ENCODE data around the gene ATP6AP1.

The ATP6AP1 gene

DNA sequence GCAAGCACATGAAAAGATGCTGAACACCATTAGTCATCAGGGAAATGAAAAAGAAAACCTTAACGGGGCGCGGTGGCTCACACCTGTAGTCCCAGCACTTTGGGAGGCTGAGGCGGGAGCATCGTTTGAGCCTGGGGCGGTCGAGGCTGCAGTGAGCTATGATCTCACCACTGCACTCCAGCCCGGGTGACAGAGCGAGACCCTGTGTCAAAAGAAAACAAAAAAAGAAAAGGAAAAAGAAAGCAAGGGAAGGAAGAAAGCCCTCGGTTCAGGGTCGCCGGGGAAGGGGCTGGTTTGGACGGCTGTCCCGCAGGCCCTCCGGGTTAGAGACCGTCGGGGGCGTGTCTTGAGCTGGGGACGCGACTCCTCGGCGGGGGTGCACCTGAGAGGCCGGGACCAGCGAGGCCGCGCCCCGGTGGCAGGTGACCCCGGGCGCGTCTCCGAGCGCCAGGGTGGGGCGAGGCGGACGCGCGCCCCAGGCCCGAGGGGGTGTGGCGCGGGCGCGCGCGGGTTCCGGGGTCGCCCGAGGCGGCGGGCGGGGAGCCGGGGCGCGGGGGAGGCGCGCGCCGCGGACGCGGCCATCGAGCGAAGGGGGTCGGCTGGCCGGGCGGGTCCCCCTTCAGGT is 29.1 kb downstream of the ATP6AP1 start (continued):
- TF ChIP-seq ZBTB21 (tag by site-specific recombination; IDR thresholded peaks at IDR 0.05) (0 out of 2 replicates have a peak, but pooled peaks have one; percentile 27), ZBTB20 (tag by site-specific recombination; IDR thresholded peaks at IDR 0.05) (peak; percentile 17; the same call in 1 of the 2 replicates), PRDM1 (tag by site-specific recombination; IDR thresholded peaks at IDR 0.05) (peak; percentile 95), ZNF747 (tag by site-specific recombination; IDR thresholded peaks at IDR 0.05) (no peak), KLF7 (tag by site-specific recombination; IDR thresholded peaks at IDR 0.05; ENCODE audit: borderline replicate concordance) (peak; percentile 34; the same call in 1 of the 2 replicates), ZFP69B (tag by site-specific recombination; IDR thresholded peaks at IDR 0.05) (0 out of 2 replicates have a peak, but pooled peaks have one; percentile 22), ZEB2 (tag by site-specific recombination; IDR thresholded peaks at IDR 0.05) (0 out of 2 replicates have a peak, but pooled peaks have one; percentile 65), HOXA7 (CRISPR knock-in tag; IDR thresholded peaks at IDR 0.05; ENCODE audit: borderline replicate concordance) (no peak), ZNF600 (tag by site-specific recombination; IDR thresholded peaks at IDR 0.05) (peak; percentile 68), ZNF610 (tag by site-specific recombination; IDR thresholded peaks at IDR 0.05; ENCODE audit: borderline replicate concordance) (no peak), KLF10 (tag by site-specific recombination; IDR thresholded peaks at IDR 0.05) (peak; percentile 51; the same call in 1 of the 2 replicates), ZNF571 (tag by site-specific recombination; IDR thresholded peaks at IDR 0.05) (no peak), ZNF785 (tag by site-specific recombination; IDR thresholded peaks at IDR 0.05) (no peak), ZBTB17 (tag by site-specific recombination; IDR thresholded peaks at IDR 0.05) (peak; percentile 40)

DNA sequence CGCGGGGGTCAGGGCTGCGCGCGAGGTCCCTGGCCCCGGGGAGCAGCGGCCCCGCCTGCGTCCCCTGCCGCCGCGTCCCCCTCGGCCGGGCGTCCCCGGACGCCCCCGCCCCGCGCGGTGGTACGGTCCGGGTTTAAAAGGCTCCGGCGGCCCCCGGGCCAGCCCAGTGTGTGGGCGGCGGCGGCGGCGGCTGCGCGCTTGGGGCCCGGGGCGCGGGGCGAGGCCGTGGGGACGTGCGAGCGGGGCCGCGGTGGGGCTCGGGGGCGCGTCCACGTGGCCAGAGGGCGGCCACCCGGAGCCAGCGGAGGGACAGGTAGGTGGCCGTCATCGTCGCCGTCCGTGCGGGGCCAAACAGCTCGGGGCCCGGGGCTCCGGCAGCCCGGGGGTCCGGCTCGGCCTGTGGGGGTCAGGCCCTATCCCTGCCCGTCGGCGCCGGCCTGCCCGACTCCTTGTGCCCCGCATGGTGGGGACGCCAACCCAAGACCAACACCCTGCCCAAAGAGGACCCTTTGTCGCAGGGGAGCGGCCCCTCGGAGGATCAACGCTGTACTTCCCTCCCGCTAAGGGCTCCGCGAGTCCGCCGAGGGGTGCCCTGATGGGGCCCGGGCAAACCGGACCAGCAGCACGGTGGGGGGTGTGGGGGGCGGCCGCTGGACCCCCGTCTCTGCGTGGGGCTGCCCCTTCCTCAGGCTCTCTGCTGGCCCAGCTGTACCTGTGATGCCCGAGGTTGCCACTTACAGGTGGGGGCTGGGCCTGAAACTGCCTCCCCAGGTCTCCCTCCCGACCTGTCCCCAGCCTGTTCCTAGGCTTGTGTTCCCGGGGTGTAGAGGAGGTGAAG is 29.9 kb downstream of the ATP6AP1 start, which contains the start of gene PLXNA3:
TSS of gene PLXNA3 (plus strand) at position 166 of the 838 bp plus-strand sequence. CDS start 1,903 bp downstream, outside the sequence.
- ChIA-PET POLR2A (interaction anchor here (0.6 to 2.8 kb wide), 16 partner anchors 13 to 88 kb away, joined by 3 to 15 read pairs (median 4); partner anchors contain the start of genes LAGE3, RPL10, SLC10A3 and UBL4A), CTCF (no interaction called here)
- peak within 1 kb of the TSS; percentile 75 for H3K27ac ChIP-seq (ENCODE audit: extremely low read depth, low read depth, low read length)
- peak; percentile 80; the same call in 1 of the 2 replicates for TF ChIP-seq SCRT1 (tag by site-specific recombination; IDR thresholded peaks at IDR 0.05; ENCODE audit: borderline replicate concordance)
- TF ChIP-seq ZNF544 (tag by site-specific recombination; IDR thresholded peaks at IDR 0.05): no peak
- TF ChIP-seq ZNF48 (tag by site-specific recombination; IDR thresholded peaks at IDR 0.05): no peak
- TF ChIP-seq ZBTB48 (tag by site-specific recombination; IDR thresholded peaks at IDR 0.05): peak; percentile 61; the same call in 1 of the 2 replicates
- TF ChIP-seq ZNF585B (tag by site-specific recombination; IDR thresholded peaks at IDR 0.05): no peak
- no peak for TF ChIP-seq SP2 (tag by site-specific recombination; IDR thresholded peaks at IDR 0.05)
- no peak for TF ChIP-seq PBX3 (CRISPR knock-in tag; IDR thresholded peaks at IDR 0.05)
- no peak for TF ChIP-seq ZNF362 (tag by site-specific recombination; IDR thresholded peaks at IDR 0.05)
- TF ChIP-seq ZNF629 (tag by site-specific recombination; IDR thresholded peaks at IDR 0.05): no peak
- no peak for TF ChIP-seq ZNF311 (tag by site-specific recombination; IDR thresholded peaks at IDR 0.05; ENCODE audit: borderline replicate concordance)
- no peak for TF ChIP-seq SETDB1 (IDR thresholded peaks at IDR 0.05; ENCODE audit: insufficient read length, low read length)
- TF ChIP-seq ZFP41 (tag by site-specific recombination; IDR thresholded peaks at IDR 0.05; ENCODE audit: borderline replicate concordance): no peak
- no peak for TF ChIP-seq ZSCAN4 (tag by site-specific recombination; IDR thresholded peaks at IDR 0.05)
- TF ChIP-seq, protein P1, sequence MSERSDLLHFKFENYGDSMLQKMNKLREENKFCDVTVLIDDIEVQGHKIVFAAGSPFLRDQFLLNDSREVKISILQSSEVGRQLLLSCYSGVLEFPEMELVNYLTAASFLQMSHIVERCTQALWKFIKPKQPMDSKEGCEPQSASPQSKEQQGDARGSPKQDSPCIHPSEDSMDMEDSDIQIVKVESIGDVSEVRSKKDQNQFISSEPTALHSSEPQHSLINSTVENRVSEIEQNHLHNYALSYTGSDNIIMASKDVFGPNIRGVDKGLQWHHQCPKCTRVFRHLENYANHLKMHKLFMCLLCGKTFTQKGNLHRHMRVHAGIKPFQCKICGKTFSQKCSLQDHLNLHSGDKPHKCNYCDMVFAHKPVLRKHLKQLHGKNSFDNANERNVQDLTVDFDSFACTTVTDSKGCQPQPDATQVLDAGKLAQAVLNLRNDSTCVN (tag by site-specific recombination; optimal IDR thresholded peaks at IDR 0.05): peak; percentile 31
- TF ChIP-seq ZNF184 (tag by site-specific recombination; IDR thresholded peaks at IDR 0.05): no peak
- peak; percentile 52; the same call in 1 of the 2 replicates for TF ChIP-seq GLIS1 (tag by site-specific recombination; IDR thresholded peaks at IDR 0.05)
- TF ChIP-seq, protein P2, sequence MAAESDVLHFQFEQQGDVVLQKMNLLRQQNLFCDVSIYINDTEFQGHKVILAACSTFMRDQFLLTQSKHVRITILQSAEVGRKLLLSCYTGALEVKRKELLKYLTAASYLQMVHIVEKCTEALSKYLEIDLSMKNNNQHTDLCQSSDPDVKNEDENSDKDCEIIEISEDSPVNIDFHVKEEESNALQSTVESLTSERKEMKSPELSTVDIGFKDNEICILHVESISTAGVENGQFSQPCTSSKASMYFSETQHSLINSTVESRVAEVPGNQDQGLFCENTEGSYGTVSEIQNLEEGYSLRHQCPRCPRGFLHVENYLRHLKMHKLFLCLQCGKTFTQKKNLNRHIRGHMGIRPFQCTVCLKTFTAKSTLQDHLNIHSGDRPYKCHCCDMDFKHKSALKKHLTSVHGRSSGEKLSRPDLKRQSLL (tag by site-specific recombination; IDR thresholded peaks at IDR 0.05): no peak

More for the DNA sequence above, 29.9 kb downstream of the ATP6AP1 start, which contains the start of gene PLXNA3:
- Histone ChIP-seq H3K4me1 (ENCODE audit: control insufficient read depth, insufficient read depth, low read length) (no peaks in the 10 kb centered on the region), H3K9me3 (ENCODE audit: control insufficient read depth, insufficient read depth, low read depth, low read length) (no peaks in the 10 kb centered on the region), H3K36me3 (ENCODE audit: control insufficient read depth in 2 of 2, insufficient read depth in 1 of 2, low read length in 2 of 2) (peaks cover 0 to 33% of the 10 kb centered on the region in 2 experiments; a peak in 2 of 3 replicates), H3K4me3 (ENCODE audit: low read depth, low read length) (peak within 1 kb of the TSS; percentile 70)
